Measurements from ENCODE around the gene RASAL2. TPM values are rescaled to one million over a fixed set of nuclear protein-coding genes. Genes with fewer than 3 reads are reported as not detected.

RASAL2 gene
- total RNA-seq, 1 donor from 2014 or later, result 18.3 TPM

- no peak overlapping the region for H2AFZ ChIP-seq (replicated peaks)
- H4K20me1 ChIP-seq (ENCODE audit: low read depth), result peaks cover 4% of the 10 kb centered on the region
- H3K79me2 ChIP-seq (ENCODE audit: low read depth), result peaks cover 57% of the 10 kb centered on the region
- peaks cover 2% of the 10 kb centered on the region for H3K36me3 Mint-ChIP-seq
- H3K27ac ChIP-seq, result no peak overlapping the region
- no peak overlapping the region for H3K4me3 ChIP-seq
- H3K4me1 ChIP-seq, result no peaks in the 10 kb centered on the region
- H3K4me2 ChIP-seq, result no peak overlapping the region
- H3K27me3 ChIP-seq, result no peaks in the 10 kb centered on the region
- H3K36me3 ChIP-seq, result no peaks in the 10 kb centered on the region
- no peak for DNase-seq (ENCODE audit: low spot score)
- peaks cover 1% of the 10 kb centered on the region for H3K9me3 Mint-ChIP-seq
- H3K9ac ChIP-seq, result no peak overlapping the region
- H3K27me3 Mint-ChIP-seq (ENCODE audit: insufficient read depth, low read depth), result no peaks in the 10 kb centered on the region
- TF ChIP-seq EZH2 (IDR thresholded peaks at IDR 0.05) (no peak), CTCF (IDR thresholded peaks at IDR 0.05) (no peak)
- no peak overlapping the region for H3K4me3 Mint-ChIP-seq
- H3K4me1 Mint-ChIP-seq, result no peaks in the 10 kb centered on the region
- H3K27ac Mint-ChIP-seq, result no peak overlapping the region
- no peaks in the 10 kb centered on the region for H3F3A ChIP-seq (ENCODE audit: low read depth)
- no peaks in the 10 kb centered on the region for H3K9me3 ChIP-seq (ENCODE audit: low read depth)
These were observed 13.9 kb downstream of the RASAL2 start for GRCh38 chr1:178107823-178108222.

GRCh38 chr1:178109348-178110143, 15.6 kb downstream of the RASAL2 start:
- Histone ChIP-seq H3K9me3 (ENCODE audit: low read depth) (no peaks in the 10 kb centered on the region), H3K4me2 (no peak overlapping the region), H2AFZ (replicated peaks) (no peak overlapping the region), H3K4me1 (no peaks in the 10 kb centered on the region), H3K36me3 (no peaks in the 10 kb centered on the region), H3K4me3 (no peak overlapping the region), H4K20me1 (ENCODE audit: low read depth) (peaks cover 4% of the 10 kb centered on the region), H3K9ac (no peak overlapping the region), H3F3A (ENCODE audit: low read depth) (no peaks in the 10 kb centered on the region), H3K27me3 (no peaks in the 10 kb centered on the region), H3K79me2 (ENCODE audit: low read depth) (peaks cover 49% of the 10 kb centered on the region), H3K27ac (no peak overlapping the region)
- Mint-ChIP-seq H3K4me3 (no peak overlapping the region), H3K9me3 (peaks cover 1% of the 10 kb centered on the region), H3K27me3 (ENCODE audit: insufficient read depth, low read depth) (no peaks in the 10 kb centered on the region), H3K36me3 (peaks cover 2% of the 10 kb centered on the region), H3K4me1 (no peaks in the 10 kb centered on the region), H3K27ac (no peak overlapping the region)
- no peak for DNase-seq (ENCODE audit: low spot score)
- TF ChIP-seq EZH2 (IDR thresholded peaks at IDR 0.05), result no peak
- no peak for TF ChIP-seq EZH2phosphoT487 (IDR thresholded peaks at IDR 0.05)
- TF ChIP-seq CTCF (IDR thresholded peaks at IDR 0.05), result no peak

DNA sequence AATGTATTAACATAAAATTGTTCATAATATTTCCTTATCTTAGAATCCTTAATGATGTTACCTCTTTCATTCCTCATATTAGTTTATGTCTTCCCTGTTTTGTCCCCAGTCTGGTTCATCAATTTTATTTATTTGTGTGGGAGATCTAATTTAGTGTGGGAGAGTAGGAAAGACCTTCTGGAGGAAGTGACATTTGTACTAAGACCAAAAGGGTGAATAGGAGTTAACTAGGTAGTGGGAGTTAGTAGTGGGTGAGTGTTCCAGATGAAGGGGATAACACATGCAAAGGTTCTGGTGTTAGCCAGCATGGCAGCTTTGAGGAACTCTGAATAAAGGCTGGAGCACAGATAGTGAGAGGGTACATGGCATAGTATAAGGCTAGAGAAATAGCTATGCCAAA, 21.4 kb downstream of the RASAL2 start:
- H3K27me3 Mint-ChIP-seq (ENCODE audit: insufficient read depth, low read depth), result no peaks in the 10 kb centered on the region
- Histone ChIP-seq H3K9ac (no peak overlapping the region), H3K27me3 (no peaks in the 10 kb centered on the region), H3F3A (ENCODE audit: low read depth) (peaks cover 5% of the 10 kb centered on the region), H3K36me3 (no peaks in the 10 kb centered on the region), H2AFZ (replicated peaks) (no peak overlapping the region), H3K27ac (no peak overlapping the region), H3K4me2 (no peak overlapping the region), H3K9me3 (ENCODE audit: low read depth) (no peaks in the 10 kb centered on the region), H3K79me2 (ENCODE audit: low read depth) (peaks cover 55% of the 10 kb centered on the region), H4K20me1 (ENCODE audit: low read depth) (no peaks in the 10 kb centered on the region), H3K4me1 (peaks cover 5% of the 10 kb centered on the region), H3K4me3 (no peak overlapping the region)
- DNase-seq (ENCODE audit: low spot score), result no peak
- H3K9me3 Mint-ChIP-seq, result peaks cover 15% of the 10 kb centered on the region
- no peaks in the 10 kb centered on the region for H3K4me1 Mint-ChIP-seq
- peaks cover 11% of the 10 kb centered on the region for H3K36me3 Mint-ChIP-seq
- TF ChIP-seq CTCF (IDR thresholded peaks at IDR 0.05) (no peak), EZH2phosphoT487 (IDR thresholded peaks at IDR 0.05) (no peak), EZH2 (IDR thresholded peaks at IDR 0.05) (no peak)
- no peak overlapping the region for H3K4me3 Mint-ChIP-seq
- no peak overlapping the region for H3K27ac Mint-ChIP-seq

All from neural progenitor cell (in vitro differentiated cells).